Measurements from ENCODE around the gene SLC17A9.

The SLC17A9 gene

GRCh38 chr20:62952968-62953838, 694 bp downstream of the SLC17A9 start:
- TF ChIP-seq MYC (IDR thresholded peaks at IDR 0.05; ENCODE audit: low read depth, low read length) (no peak), POLR2A (IDR thresholded peaks at IDR 0.05; ENCODE audit: extremely low read depth, insufficient read length) (no peak), CTCF (IDR thresholded peaks at IDR 0.05; ENCODE audit: low read depth, low read length) (no peak), MAX (IDR thresholded peaks at IDR 0.05; ENCODE audit: low read depth, low read length) (no peak)
- peak; percentile 55 for DNase-seq (ENCODE audit: low read depth)
- peak overlapping the region; percentile 96 for H3K4me3 ChIP-seq (ENCODE audit: low read depth, low read length)

GRCh38 chr20:62953839-62954703, 1.6 kb downstream of the SLC17A9 start:
- peak; percentile 98 for DNase-seq (ENCODE audit: low read depth)
- TF ChIP-seq MYC (IDR thresholded peaks at IDR 0.05; ENCODE audit: low read depth, low read length) (peak; percentile 94), CTCF (IDR thresholded peaks at IDR 0.05; ENCODE audit: low read depth, low read length) (no peak), MAX (IDR thresholded peaks at IDR 0.05; ENCODE audit: low read depth, low read length) (peak; percentile 98)
- peak overlapping the region; percentile 96 for H3K4me3 ChIP-seq (ENCODE audit: low read depth, low read length)

GRCh38 chr20:62955519-62956386, 3.2 kb downstream of the SLC17A9 start:
- no peak overlapping the region for H3K4me3 ChIP-seq (ENCODE audit: low read depth, low read length)
- DNase-seq (ENCODE audit: low read depth), result peak; percentile 76
- TF ChIP-seq MYC (IDR thresholded peaks at IDR 0.05; ENCODE audit: low read depth, low read length) (no peak), POLR2A (IDR thresholded peaks at IDR 0.05; ENCODE audit: extremely low read depth, insufficient read length) (no peak), CTCF (IDR thresholded peaks at IDR 0.05; ENCODE audit: low read depth, low read length) (no peak), MAX (IDR thresholded peaks at IDR 0.05; ENCODE audit: low read depth, low read length) (no peak)

GRCh38 chr20:62956387-62957135, 4.1 kb downstream of the SLC17A9 start:
- no peak for DNase-seq (ENCODE audit: low read depth)

More at GRCh38 chr20:62956387-62957135, 4.1 kb downstream of the SLC17A9 start:
- H3K4me3 ChIP-seq (ENCODE audit: low read depth, low read length), result no peak overlapping the region
- no peak for TF ChIP-seq CTCF (IDR thresholded peaks at IDR 0.05; ENCODE audit: low read depth, low read length)
- no peak for TF ChIP-seq POLR2A (IDR thresholded peaks at IDR 0.05; ENCODE audit: extremely low read depth, insufficient read length)
- no peak for TF ChIP-seq MYC (IDR thresholded peaks at IDR 0.05; ENCODE audit: low read depth, low read length)
- no peak for TF ChIP-seq MAX (IDR thresholded peaks at IDR 0.05; ENCODE audit: low read depth, low read length)

Data from NB4 (cell line).